DND-41 (cell line): ENCODE results near the gene PDE4B.
"Not testable (repeated sequence)": the region's sequence is repeated elsewhere in the genome, so short reads cannot be mapped to it uniquely, and the experiment has no call there.

Experiments
- ATAC-seq: fragments of 200-7000 bp; cut with Tn5 transposase; 3 replicates; pipeline ENCODE4 v1.9.1; 2021; ENCODE audit warnings: low read depth; ENCODE audit not compliant: insufficient read depth
- DNase-seq: peaks from one replicate; pipeline ENCODE4 v3.0.0-alpha.2; 2020
- H2AFZ ChIP-seq: 2 replicates; pipeline ENCODE4 v1.6.0; 2012; ENCODE audit warnings: low read depth, low read length
- H3K27ac ChIP-seq: 2 replicates; pipeline ENCODE4 v1.5.1; 2012; ENCODE audit warnings: low read length, inconsistent platforms
- H3K27me3 ChIP-seq: fragments of 200-600 bp; sonication (generic); 2 replicates; pipeline ENCODE4 v1.6.0; 2012; ENCODE audit warnings: low read length, mild to moderate bottlenecking, inconsistent platforms; ENCODE audit not compliant: insufficient read depth, poor library complexity
- H3K36me3 ChIP-seq: 2 replicates; pipeline ENCODE4 v1.5.1; 2012; ENCODE audit warnings: low read length, inconsistent platforms; ENCODE audit not compliant: insufficient read depth
- H3K4me1 ChIP-seq: 2 replicates; pipeline ENCODE4 v1.5.1; 2012; ENCODE audit warnings: mild to moderate bottlenecking, low read length; ENCODE audit not compliant: insufficient read depth
- H3K4me2 ChIP-seq: 2 replicates; pipeline ENCODE4 v1.6.0; 2012; ENCODE audit warnings: mild to moderate bottlenecking, moderate library complexity, low read length, inconsistent platforms; ENCODE audit not compliant: insufficient read depth
- H3K4me3 ChIP-seq, 2 experiments: fragments of 200-600 bp in 1 of 2; shearing (Covaris generic) in 1 of 2; 2 replicates each; pipeline ENCODE4 v1.5.1; 2012 to 2016; ENCODE audit warnings: inconsistent platforms in 2 of 2, low read length in 2 of 2, mild to moderate bottlenecking in 2 of 2, low read depth in 1 of 2, moderate library complexity in 1 of 2
- H3K79me2 ChIP-seq: 2 replicates; pipeline ENCODE4 v1.6.0; 2012; ENCODE audit warnings: low read length, inconsistent platforms; ENCODE audit not compliant: insufficient read depth
- H3K9ac ChIP-seq: 2 replicates; pipeline ENCODE4 v1.6.0; 2012; ENCODE audit warnings: low read depth, mild to moderate bottlenecking, inconsistent platforms, low read length, moderate library complexity
- H3K9me3 ChIP-seq: 2 replicates; pipeline ENCODE4 v1.5.1; 2012; ENCODE audit warnings: low read length, moderate library complexity, mild to moderate bottlenecking, inconsistent platforms; ENCODE audit not compliant: insufficient read depth, severe bottlenecking
- H4K20me1 ChIP-seq: 2 replicates; pipeline ENCODE4 v1.6.0; 2012; ENCODE audit warnings: low read length; ENCODE audit not compliant: insufficient read depth
- CTCF ChIP-seq: IDR thresholded peaks from 2 replicates; pipeline ENCODE4 v1.5.1; 2012; ENCODE audit warnings: borderline replicate concordance, low read length, moderate library complexity, mild to moderate bottlenecking; ENCODE audit not compliant: poor library complexity, severe bottlenecking; ENCODE audit errors: extremely low read depth
- EZH2 ChIP-seq: IDR thresholded peaks from 3 replicates; pipeline ENCODE4 v1.6.1; 2012; ENCODE audit warnings: borderline replicate concordance, low read depth, mild to moderate bottlenecking, moderate library complexity, low read length, inconsistent platforms; ENCODE audit not compliant: severe bottlenecking

The PDE4B gene

GRCh38 chr1:66085600-66085999 lies 292.9 kb downstream of the PDE4B start:
- no peak overlapping the region for H3K9ac ChIP-seq
- H3K4me3 ChIP-seq, result no peak overlapping the region
- no peaks in the 10 kb centered on the region for H3K9me3 ChIP-seq
- no peak for TF ChIP-seq EZH2
- TF ChIP-seq CTCF, result no peak
- H3K4me2 ChIP-seq, result no peak overlapping the region
- H3K4me1 ChIP-seq, result no peaks in the 10 kb centered on the region
- H3K36me3 ChIP-seq, result no peaks in the 10 kb centered on the region
- H4K20me1 ChIP-seq, result no peaks in the 10 kb centered on the region
- no peak overlapping the region for H2AFZ ChIP-seq
- H3K27me3 ChIP-seq, result no peaks in the 10 kb centered on the region
- ATAC-seq (no peak), DNase-seq (no peak)
- H3K27ac ChIP-seq, result no peak overlapping the region
- no peaks in the 10 kb centered on the region for H3K79me2 ChIP-seq

- Histone ChIP-seq H3K27me3 (no peaks in the 10 kb centered on the region), H3K4me1 (peaks cover 7% of the 10 kb centered on the region), H3K4me3 (no peak overlapping the region), H2AFZ (no peak overlapping the region), H3K9ac (no peak overlapping the region), H3K9me3 (no peaks in the 10 kb centered on the region), H3K4me2 (no peak overlapping the region), H3K36me3 (no peaks in the 10 kb centered on the region), H4K20me1 (no peaks in the 10 kb centered on the region), H3K27ac (no peak overlapping the region), H3K79me2 (no peaks in the 10 kb centered on the region)
- ATAC-seq, result no peak
- no peak for DNase-seq
- TF ChIP-seq CTCF, result no peak
- TF ChIP-seq EZH2, result no peak
Observed at GRCh38 chr1:66088787-66089186, 296.1 kb downstream of the PDE4B start.

GRCh38 chr1:66090859-66091457 lies 298.3 kb downstream of the PDE4B start:
- Histone ChIP-seq H3K79me2 (no peaks in the 10 kb centered on the region), H3K4me3 (no peak overlapping the region), H3K4me1 (peaks cover 7% of the 10 kb centered on the region), H3K9ac (no peak overlapping the region), H3K4me2 (no peak overlapping the region), H2AFZ (no peak overlapping the region), H3K36me3 (no peaks in the 10 kb centered on the region), H3K9me3 (no peaks in the 10 kb centered on the region), H4K20me1 (no peaks in the 10 kb centered on the region), H3K27ac (no peak overlapping the region), H3K27me3 (no peaks in the 10 kb centered on the region)
- DNase-seq (no peak), ATAC-seq (peak; percentile 68)
- no peak for TF ChIP-seq EZH2
- no peak for TF ChIP-seq CTCF

- H3K4me2 ChIP-seq, result no peak overlapping the region
- TF ChIP-seq EZH2, result no peak
- ATAC-seq, result no peak
- no peak overlapping the region for H3K9ac ChIP-seq
- H4K20me1 ChIP-seq, result no peaks in the 10 kb centered on the region
- peaks cover 7% of the 10 kb centered on the region for H3K4me1 ChIP-seq
- H2AFZ ChIP-seq, result no peak overlapping the region
- no peak for DNase-seq
- no peaks in the 10 kb centered on the region for H3K79me2 ChIP-seq
- no peak overlapping the region for H3K27ac ChIP-seq
- no peak overlapping the region for H3K4me3 ChIP-seq
- no peaks in the 10 kb centered on the region for H3K36me3 ChIP-seq
- no peaks in the 10 kb centered on the region for H3K27me3 ChIP-seq
- H3K9me3 ChIP-seq, result no peaks in the 10 kb centered on the region
Observed at GRCh38 chr1:66095190-66095589, 302.5 kb downstream of the PDE4B start.

- not testable (repeated sequence) for H3K4me2 ChIP-seq, H3K79me2 ChIP-seq, H4K20me1 ChIP-seq, H3K4me1 ChIP-seq, ATAC-seq, DNase-seq, H3K27ac ChIP-seq, H3K27me3 ChIP-seq, H3K9me3 ChIP-seq, H3K9ac ChIP-seq, H3K36me3 ChIP-seq, H3K4me3 ChIP-seq, H2AFZ ChIP-seq
Observed at GRCh38 chr1:66100959-66101358, 308.3 kb downstream of the PDE4B start.

GRCh38 chr1:66104076-66104475 lies 311.4 kb downstream of the PDE4B start:
- H3K4me1 ChIP-seq, H3K27me3 ChIP-seq, H2AFZ ChIP-seq, H3K27ac ChIP-seq, H3K79me2 ChIP-seq, H3K4me3 ChIP-seq, H3K9ac ChIP-seq, ATAC-seq, H3K9me3 ChIP-seq, H3K4me2 ChIP-seq, DNase-seq, H4K20me1 ChIP-seq, H3K36me3 ChIP-seq: not testable (repeated sequence)
